ENCODE data around the gene ASCL5. TPM values are rescaled to one million over a fixed set of nuclear protein-coding genes. Genes with fewer than 3 reads are reported as not detected.

The ASCL5 gene
- total and polyA plus RNA-seq, 2 of the 13 experiments (the other 11 are each of a cell fraction or from before 2014, with no cell fraction given) = not detected

- TF ChIP-seq PRDM4 (CRISPR knock-in tag; IDR thresholded peaks at IDR 0.05; ENCODE audit: borderline replicate concordance) = no peak
- peak; percentile 69 for TF ChIP-seq YEATS4 (CRISPR knock-in tag; IDR thresholded peaks at IDR 0.05; ENCODE audit: borderline replicate concordance)
- TF ChIP-seq ZMYM4 (CRISPR knock-in tag; IDR thresholded peaks at IDR 0.05) = peak; percentile 82
- no peak for TF ChIP-seq ZFYVE20 (CRISPR knock-in tag; IDR thresholded peaks at IDR 0.05; ENCODE audit: borderline replicate concordance, low read depth)
- no peak for TF ChIP-seq PCBP1 (IDR thresholded peaks at IDR 0.05; ENCODE audit: borderline replicate concordance, low read depth, low read length)
- peak; percentile 91 for TF ChIP-seq RERE (CRISPR knock-in tag; IDR thresholded peaks at IDR 0.05; ENCODE audit: low read depth)
- peak; percentile 93 for TF ChIP-seq ZEB1 (IDR thresholded peaks at IDR 0.05; ENCODE audit: insufficient replicate concordance, low read depth)
- TF ChIP-seq PBX3 (CRISPR knock-in tag; IDR thresholded peaks at IDR 0.05; ENCODE audit: borderline replicate concordance) = no peak
- no peak for TF ChIP-seq SRY (CRISPR knock-in tag; IDR thresholded peaks at IDR 0.05)
- TF ChIP-seq ZNF362 (CRISPR knock-in tag; IDR thresholded peaks at IDR 0.05; ENCODE audit: borderline replicate concordance) = peak; percentile 92
- no peak; the same call in 1 of the 2 replicates for TF ChIP-seq ZFP41 (CRISPR knock-in tag; IDR thresholded peaks at IDR 0.05; ENCODE audit: borderline replicate concordance)
- no peak for TF ChIP-seq THYN1 (CRISPR knock-in tag; IDR thresholded peaks at IDR 0.05; ENCODE audit: borderline replicate concordance, low read depth)
- peak; percentile 97 for TF ChIP-seq CEBPB (IDR thresholded peaks at IDR 0.05; ENCODE audit: borderline replicate concordance, low read depth, low read length)
- TF ChIP-seq ZNF672 (CRISPR knock-in tag; IDR thresholded peaks at IDR 0.05) = no peak
- peak; percentile 84; the same call in 1 of the 2 replicates for TF ChIP-seq SMAD1 (CRISPR knock-in tag; IDR thresholded peaks at IDR 0.05; ENCODE audit: borderline replicate concordance, low read depth)
- TF ChIP-seq IKZF1 (IDR thresholded peaks at IDR 0.05) = no peak
- TF ChIP-seq THAP8 (CRISPR knock-in tag; IDR thresholded peaks at IDR 0.05; ENCODE audit: borderline replicate concordance) = no peak
These were observed 43.6 kb upstream of the ASCL5 start (continued) for GRCh38 chr1:201170533-201171062.
